ENCODE results near the gene CCM2L.

DNA sequence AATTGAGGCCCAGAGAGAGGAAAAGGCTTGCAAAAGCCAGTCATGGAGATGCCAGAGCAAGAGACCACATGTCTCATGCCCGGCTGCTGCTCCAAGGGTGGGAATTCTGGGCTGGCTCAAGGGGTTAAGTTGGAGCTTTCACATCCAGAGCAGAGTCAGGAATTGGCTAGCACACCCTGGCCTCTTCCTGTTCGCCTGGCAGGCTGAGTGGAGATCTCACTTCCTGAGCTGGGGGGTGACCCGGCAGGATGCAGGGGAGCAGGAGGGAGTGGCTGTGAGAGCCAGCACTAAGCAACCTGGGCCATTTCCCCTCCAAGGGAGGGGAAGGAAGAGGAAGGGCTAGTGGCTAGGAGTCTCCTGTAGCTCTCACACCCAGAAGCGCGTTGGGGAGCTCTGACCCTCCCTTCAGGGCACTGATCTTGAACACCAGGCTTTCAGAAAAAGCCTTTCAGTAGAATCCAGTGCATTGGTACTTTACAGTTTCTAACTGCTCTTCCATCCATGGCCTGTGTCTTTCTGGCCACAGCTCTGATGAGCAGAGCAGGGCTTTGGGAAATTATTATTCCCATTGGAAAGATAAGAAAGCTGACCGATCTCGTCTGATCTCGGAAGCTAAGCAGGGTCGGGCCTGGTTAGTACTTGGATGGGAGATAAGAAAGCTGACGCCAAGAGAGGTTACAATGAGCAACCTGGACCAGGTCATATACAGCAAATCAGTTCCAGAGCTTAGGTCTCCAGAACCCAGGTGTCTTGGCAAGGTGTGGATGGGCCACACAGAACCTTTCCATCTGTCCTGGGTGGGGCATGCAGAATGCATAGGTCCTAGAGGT lies 2.2 kb upstream of the CCM2L start:
- TF ChIP-seq, protein P1, sequence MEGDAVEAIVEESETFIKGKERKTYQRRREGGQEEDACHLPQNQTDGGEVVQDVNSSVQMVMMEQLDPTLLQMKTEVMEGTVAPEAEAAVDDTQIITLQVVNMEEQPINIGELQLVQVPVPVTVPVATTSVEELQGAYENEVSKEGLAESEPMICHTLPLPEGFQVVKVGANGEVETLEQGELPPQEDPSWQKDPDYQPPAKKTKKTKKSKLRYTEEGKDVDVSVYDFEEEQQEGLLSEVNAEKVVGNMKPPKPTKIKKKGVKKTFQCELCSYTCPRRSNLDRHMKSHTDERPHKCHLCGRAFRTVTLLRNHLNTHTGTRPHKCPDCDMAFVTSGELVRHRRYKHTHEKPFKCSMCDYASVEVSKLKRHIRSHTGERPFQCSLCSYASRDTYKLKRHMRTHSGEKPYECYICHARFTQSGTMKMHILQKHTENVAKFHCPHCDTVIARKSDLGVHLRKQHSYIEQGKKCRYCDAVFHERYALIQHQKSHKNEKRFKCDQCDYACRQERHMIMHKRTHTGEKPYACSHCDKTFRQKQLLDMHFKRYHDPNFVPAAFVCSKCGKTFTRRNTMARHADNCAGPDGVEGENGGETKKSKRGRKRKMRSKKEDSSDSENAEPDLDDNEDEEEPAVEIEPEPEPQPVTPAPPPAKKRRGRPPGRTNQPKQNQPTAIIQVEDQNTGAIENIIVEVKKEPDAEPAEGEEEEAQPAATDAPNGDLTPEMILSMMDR (conservative IDR thresholded peaks at IDR 0.05 in 1 of 2, IDR thresholded peaks at IDR 0.05 in 1 of 2; ENCODE audit: extremely low read depth in 1 of 2, insufficient read depth in 1 of 2, low read depth in 1 of 2, low read length in 2 of 2) = no peak
- no peak for TF ChIP-seq EZH2 (IDR thresholded peaks at IDR 0.05; ENCODE audit: borderline replicate concordance, low read length)
